WI38 (cell line): Measurements from ENCODE around the gene NDUFB7.
"Not testable (repeated sequence)": the region's sequence is repeated elsewhere in the genome, so short reads cannot be mapped to it uniquely, and the experiment has no call there.

Source experiments
- H3K4me3 ChIP-seq: 2 replicates; pipeline ENCODE4 v1.5.1; 2011; ENCODE audit warnings: low read depth, mild to moderate bottlenecking, control low read depth, low read length
- CTCF ChIP-seq: IDR thresholded peaks from 2 replicates; pipeline ENCODE4 v1.5.1; 2012; ENCODE audit warnings: low read depth, mild to moderate bottlenecking, control low read depth, low read length

NDUFB7 gene

GRCh38 chr19:14555918-14556661, 15.8 kb downstream of the NDUFB7 start:
- TF ChIP-seq CTCF: no peak
- H3K4me3 ChIP-seq: no peak overlapping the region

- no peak overlapping the region for H3K4me3 ChIP-seq
- TF ChIP-seq CTCF: no peak
These were observed 17.5 kb downstream of the NDUFB7 start for GRCh38 chr19:14554382-14554812.

- no peak overlapping the region for H3K4me3 ChIP-seq
These were observed 18.0 kb downstream of the NDUFB7 start for GRCh38 chr19:14553939-14554243.

GRCh38 chr19:14553042-14553938, 18.6 kb downstream of the NDUFB7 start:
- no peak for TF ChIP-seq CTCF
- no peak overlapping the region for H3K4me3 ChIP-seq

More at GRCh38 chr19:14553939-14554243, 18.0 kb downstream of the NDUFB7 start:
- TF ChIP-seq CTCF: no peak

- not testable (repeated sequence) for H3K4me3 ChIP-seq
These were observed 19.9 kb downstream of the NDUFB7 start for GRCh38 chr19:14552006-14552360.

- H3K4me3 ChIP-seq: not testable (repeated sequence)
These were observed 20.5 kb downstream of the NDUFB7 start for GRCh38 chr19:14551134-14552005.

GRCh38 chr19:14550201-14550754, 21.6 kb downstream of the NDUFB7 start:
- no peak for TF ChIP-seq CTCF
- no peak overlapping the region for H3K4me3 ChIP-seq

GRCh38 chr19:14545716-14546082, 26.2 kb downstream of the NDUFB7 start:
- H3K4me3 ChIP-seq: no peak overlapping the region
- TF ChIP-seq CTCF: no peak
